Gastrocnemius medialis (tissue), 4 donors: ENCODE measurements around the gene KLHL25. TPM values are rescaled to one million over a fixed set of nuclear protein-coding genes. Genes with fewer than 3 reads are reported as not detected.

Source experiments
- ATAC-seq, 2 donors: fragments of 150-250 bp; one replicate each; pipeline ENCODE4 v1.9.1; 2016
- DNase-seq, 2 donors: peaks; one replicate each; pipeline ENCODE4 v3.0.0-alpha.2; 2019
- H3K27ac ChIP-seq, 4 donors: fragments of 200-600 bp; sonication (generic); 1 replicate in 1 of 4; 2 replicates in 3 of 4; pipeline ENCODE4 v1.5.1; 2016 to 2018; ENCODE audit warnings: mild to moderate bottlenecking in 2 of 4, moderate library complexity in 1 of 4
- H3K27me3 ChIP-seq, 3 donors: fragments of 200-600 bp; sonication (generic) in 2 of 3; 1 replicate in 1 of 3; 2 replicates in 2 of 3; pipeline versions ENCODE4 v1.5.1 to v1.6.0; 2016 to 2019; ENCODE audit warnings: mild to moderate bottlenecking in 1 of 3, moderate library complexity in 1 of 3
- H3K36me3 ChIP-seq, 2 donors: fragments of 200-600 bp; sonication (generic) in 1 of 2; one replicate each; pipeline ENCODE4 v1.5.1; 2017 to 2018
- H3K4me1 ChIP-seq, 2 donors: fragments of 200-600 bp; sonication (generic) in 1 of 2; one replicate each; pipeline ENCODE4 v1.5.1; 2016 to 2017; ENCODE audit warnings: mild to moderate bottlenecking in 2 of 2
- H3K4me3 ChIP-seq, 4 donors: fragments of 200-600 bp; sonication (generic) in 3 of 4; 1 replicate in 1 of 4; 2 replicates in 3 of 4; pipeline ENCODE4 v1.5.1; 2016 to 2019; ENCODE audit warnings: mild to moderate bottlenecking in 2 of 4
- H3K9me3 ChIP-seq, 3 donors: fragments of 200-600 bp; sonication (generic) in 2 of 3; 1 replicate in 1 of 3; 2 replicates in 2 of 3; pipeline ENCODE4 v1.5.1; 2016 to 2019
- POLR2A ChIP-seq, 2 donors: fragments of 450-650 bp; IDR thresholded peaks; one replicate each; pipeline ENCODE4 v1.6.1; 2017; ENCODE audit warnings: antibody characterized with exemption in 2 of 2, mild to moderate bottlenecking in 2 of 2, moderate library complexity in 2 of 2
- in situ Hi-C, 4 donors: fragments of 200-750 bp; cut with MboI; loops; one replicate each; pipeline versions ENCODE4 v1.15.0 to v1.8.0; 2017; ENCODE audit warnings: low sequenced_read_pairs in 4 of 4
- intact Hi-C: fragments of 100-400 bp; cut with DNase I; formaldehyde crosslinking; loops from one replicate; pipeline ENCODE4 v1.15.1; 2023; ENCODE audit warnings: low total_unique reads
- total RNA-seq, 4 donors: library from RNA; depleted of rRNA; stranded (reverse); fragments of >200 nt; gene quantifications; one replicate each; pipeline versions ENCODE4 v1.1.0 to v1.2.3, GENCODE V29; 2016
- TF ChIP-seq, protein P1 (sequence below), 5 experiments: fragments of 450-650 bp in 3 of 5; fragments of 200-600 bp in 2 of 5; sonication (generic) in 2 of 5; IDR thresholded peaks in 4 of 5; conservative IDR thresholded peaks in 1 of 5; 1 replicate in 4 of 5; 2 replicates in 1 of 5; pipeline ENCODE4 v1.5.1; 2016 to 2019; ENCODE audit warnings: antibody characterized with exemption in 5 of 5, mild to moderate bottlenecking in 3 of 5, moderate library complexity in 3 of 5

The KLHL25 gene
- total RNA-seq, 4 donors from 2014 or later = 4.8 to 7.0 (median 6.8) TPM

DNA sequence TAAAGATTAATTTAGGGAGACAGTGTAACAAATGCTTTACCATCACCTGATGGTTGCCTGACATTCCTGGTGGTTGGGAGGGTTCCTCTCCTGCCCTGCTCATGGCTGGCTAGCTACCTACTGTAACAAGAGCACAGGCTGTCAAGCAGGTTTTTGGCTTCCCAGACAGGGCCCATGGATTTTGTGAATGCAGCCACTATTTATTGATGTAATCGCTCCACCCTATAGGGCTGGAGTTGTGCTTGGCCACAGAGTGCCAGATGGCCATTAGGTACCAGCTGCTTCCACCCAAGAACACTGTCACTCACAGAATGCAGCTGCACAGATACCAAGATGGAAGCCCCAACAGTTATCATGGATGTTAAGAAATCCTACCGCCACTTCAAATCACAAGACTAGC, 31.0 kb upstream of the KLHL25 start:
- Histone ChIP-seq H3K4me1 (no peaks in the 10 kb centered on the region), H3K36me3 (no peaks in the 10 kb centered on the region), H3K27me3 (no peaks in the 10 kb centered on the region), H3K4me3 (no peak overlapping the region), H3K9me3 (no peaks in the 10 kb centered on the region), H3K27ac (no peak overlapping the region)
- in situ Hi-C loops = loop anchor here in 3 of 4 donors (25.0 kb wide), 3 partner anchors 213 to 338 kb away; no protein-coding TSS in a partner anchor
- intact Hi-C loops = no loop called here
- ATAC-seq (no peak), DNase-seq (no peak)
- TF ChIP-seq, protein P1, sequence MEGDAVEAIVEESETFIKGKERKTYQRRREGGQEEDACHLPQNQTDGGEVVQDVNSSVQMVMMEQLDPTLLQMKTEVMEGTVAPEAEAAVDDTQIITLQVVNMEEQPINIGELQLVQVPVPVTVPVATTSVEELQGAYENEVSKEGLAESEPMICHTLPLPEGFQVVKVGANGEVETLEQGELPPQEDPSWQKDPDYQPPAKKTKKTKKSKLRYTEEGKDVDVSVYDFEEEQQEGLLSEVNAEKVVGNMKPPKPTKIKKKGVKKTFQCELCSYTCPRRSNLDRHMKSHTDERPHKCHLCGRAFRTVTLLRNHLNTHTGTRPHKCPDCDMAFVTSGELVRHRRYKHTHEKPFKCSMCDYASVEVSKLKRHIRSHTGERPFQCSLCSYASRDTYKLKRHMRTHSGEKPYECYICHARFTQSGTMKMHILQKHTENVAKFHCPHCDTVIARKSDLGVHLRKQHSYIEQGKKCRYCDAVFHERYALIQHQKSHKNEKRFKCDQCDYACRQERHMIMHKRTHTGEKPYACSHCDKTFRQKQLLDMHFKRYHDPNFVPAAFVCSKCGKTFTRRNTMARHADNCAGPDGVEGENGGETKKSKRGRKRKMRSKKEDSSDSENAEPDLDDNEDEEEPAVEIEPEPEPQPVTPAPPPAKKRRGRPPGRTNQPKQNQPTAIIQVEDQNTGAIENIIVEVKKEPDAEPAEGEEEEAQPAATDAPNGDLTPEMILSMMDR (IDR thresholded peaks at IDR 0.05 in 4 of 5, conservative IDR thresholded peaks at IDR 0.05 in 1 of 5) = no peak
- no peak for TF ChIP-seq POLR2A (IDR thresholded peaks at IDR 0.05)

DNA sequence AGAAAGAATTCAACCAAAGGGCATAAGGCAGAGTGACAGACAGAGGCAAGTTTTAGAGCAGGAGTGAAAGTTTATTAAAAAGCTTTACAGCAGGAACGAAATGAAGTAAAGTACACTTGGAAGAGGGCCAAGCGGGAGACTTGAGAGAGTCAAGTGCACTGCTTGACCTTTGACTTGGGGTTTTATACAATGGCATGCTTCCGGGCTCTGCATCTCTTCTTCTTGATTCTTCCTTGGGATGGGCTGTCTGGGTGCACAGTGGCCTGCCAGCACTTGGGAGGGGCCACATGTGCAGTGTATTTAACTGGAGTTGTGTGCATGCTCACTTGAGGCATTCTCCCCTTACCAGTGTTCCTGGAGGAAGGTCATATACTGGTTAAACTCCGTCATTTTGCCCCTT, 30.4 kb upstream of the KLHL25 start:
- TF ChIP-seq, protein P1 (IDR thresholded peaks at IDR 0.05 in 4 of 5, conservative IDR thresholded peaks at IDR 0.05 in 1 of 5) = no peak
- no peak for TF ChIP-seq POLR2A (IDR thresholded peaks at IDR 0.05)
- in situ Hi-C loops (loop anchor here in 3 of 4 donors (25.0 kb wide), 3 partner anchors 213 to 338 kb away; no protein-coding TSS in a partner anchor), intact Hi-C loops (no loop called here)
- H3K4me3 ChIP-seq = no peak overlapping the region
- H3K27me3 ChIP-seq = no peaks in the 10 kb centered on the region
- no peak overlapping the region for H3K27ac ChIP-seq
- ATAC-seq (no peak), DNase-seq (no peak)
- no peaks in the 10 kb centered on the region for H3K4me1 ChIP-seq
- no peaks in the 10 kb centered on the region for H3K36me3 ChIP-seq
- no peaks in the 10 kb centered on the region for H3K9me3 ChIP-seq

DNA sequence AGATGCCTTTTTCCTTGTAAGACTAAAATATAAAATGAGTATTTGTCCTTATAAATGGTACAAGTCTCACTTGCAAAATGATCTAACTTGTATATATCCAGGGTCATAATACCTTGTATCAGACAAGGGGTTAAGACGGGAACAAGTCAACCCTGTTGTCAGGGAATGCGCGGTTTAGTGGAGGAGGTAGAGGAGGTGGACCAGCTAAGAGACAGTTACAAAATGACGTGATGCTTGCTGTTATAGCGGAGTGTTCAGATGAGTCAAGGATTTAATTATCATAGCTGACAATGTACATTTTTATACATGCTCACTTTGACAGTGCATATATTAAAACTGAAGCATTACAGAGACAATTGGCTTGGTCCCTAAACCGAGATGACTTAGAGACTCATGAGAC, 26.8 kb upstream of the KLHL25 start:
- intact Hi-C loops (no loop called here), in situ Hi-C loops (no loop called here)
- Histone ChIP-seq H3K36me3 (no peaks in the 10 kb centered on the region), H3K27ac (no peak overlapping the region), H3K9me3 (no peaks in the 10 kb centered on the region), H3K4me1 (no peaks in the 10 kb centered on the region), H3K27me3 (no peaks in the 10 kb centered on the region), H3K4me3 (no peak overlapping the region)
- no peak for ATAC-seq
- TF ChIP-seq POLR2A (IDR thresholded peaks at IDR 0.05) = no peak
- no peak for DNase-seq

DNA sequence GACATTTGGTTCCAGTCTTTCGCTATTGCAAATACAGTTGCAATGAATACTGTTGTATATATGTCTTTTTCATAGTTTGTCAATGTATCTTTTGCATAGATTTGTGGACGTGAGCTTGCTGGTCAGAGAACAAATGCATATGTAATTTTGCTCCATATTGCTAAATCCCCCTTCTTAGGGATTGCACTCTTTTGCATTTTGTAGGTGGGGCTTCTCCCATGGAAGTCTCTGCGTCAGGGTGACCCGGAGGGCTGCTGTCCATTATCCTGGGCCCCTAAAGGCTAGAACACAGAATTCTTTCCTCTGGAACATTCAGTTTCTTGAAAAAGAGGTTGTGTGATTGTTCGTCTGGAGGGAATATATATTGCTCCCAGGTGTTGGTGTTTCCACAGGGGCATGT, 25.2 kb upstream of the KLHL25 start:
- no peaks in the 10 kb centered on the region for H3K4me1 ChIP-seq
- H3K36me3 ChIP-seq = no peaks in the 10 kb centered on the region
- H3K27ac ChIP-seq = no peak overlapping the region
- H3K27me3 ChIP-seq = no peaks in the 10 kb centered on the region
- intact Hi-C loops (no loop called here), in situ Hi-C loops (no loop called here)
- H3K4me3 ChIP-seq = no peak overlapping the region
- TF ChIP-seq, protein P1 (IDR thresholded peaks at IDR 0.05 in 4 of 5, conservative IDR thresholded peaks at IDR 0.05 in 1 of 5) = no peak
- TF ChIP-seq POLR2A (IDR thresholded peaks at IDR 0.05) = no peak
- H3K9me3 ChIP-seq = no peaks in the 10 kb centered on the region
- ATAC-seq = no peak
- DNase-seq = no peak

DNA sequence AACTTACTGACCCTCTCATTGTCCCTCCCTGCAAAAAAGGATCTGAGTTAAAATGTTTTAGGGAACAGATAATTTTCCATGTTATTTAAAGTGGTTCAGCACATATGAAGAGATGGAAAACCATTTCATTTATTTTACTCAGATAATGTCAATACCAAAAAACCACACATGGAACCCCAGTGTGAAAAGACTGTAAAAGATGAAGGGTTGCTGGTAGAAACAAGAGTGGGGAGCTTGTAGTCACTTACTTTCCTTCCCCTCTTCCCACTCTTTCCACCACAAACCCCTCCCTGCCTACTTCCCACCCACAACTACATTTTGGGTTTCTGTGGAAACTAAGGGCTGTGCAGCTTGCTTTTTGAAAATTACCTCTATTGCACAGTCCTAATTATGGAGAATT, 18.5 kb upstream of the KLHL25 start:
- intact Hi-C loops (no loop called here), in situ Hi-C loops (no loop called here)
- DNase-seq (no peak), ATAC-seq (no peak)
- no peaks in the 10 kb centered on the region for H3K4me1 ChIP-seq
- no peak overlapping the region for H3K27ac ChIP-seq
- H3K27me3 ChIP-seq = no peaks in the 10 kb centered on the region
- H3K9me3 ChIP-seq = no peaks in the 10 kb centered on the region
- TF ChIP-seq, protein P1 (IDR thresholded peaks at IDR 0.05 in 4 of 5, conservative IDR thresholded peaks at IDR 0.05 in 1 of 5) = no peak
- no peak for TF ChIP-seq POLR2A (IDR thresholded peaks at IDR 0.05)
- H3K36me3 ChIP-seq = no peaks in the 10 kb centered on the region
- H3K4me3 ChIP-seq = no peak overlapping the region
